H9 (cell line): ENCODE data around the gene SDK1. TPM values are rescaled to one million over a fixed set of nuclear protein-coding genes. Genes with fewer than 3 reads are reported as not detected.
"Not testable (repeated sequence)": the region's sequence is repeated elsewhere in the genome, so short reads cannot be mapped to it uniquely, and the experiment has no call there.

Experiments used
- DNase-seq: peaks from one replicate; pipeline ENCODE4 v3.0.0-alpha.2; 2017
- H2AFZ ChIP-seq: one replicate; pipeline ENCODE4 v1.6.1; 2013; ENCODE audit warnings: mild to moderate bottlenecking, low read length, control low read depth, moderate library complexity
- H2AK5ac ChIP-seq: 2 replicates; pipeline ENCODE4 v1.6.1; 2013; ENCODE audit warnings: low read length, control low read depth, mixed read lengths; ENCODE audit not compliant: insufficient read length
- H2BK120ac ChIP-seq: one replicate; pipeline ENCODE4 v1.6.1; 2013; ENCODE audit warnings: low read depth, mild to moderate bottlenecking, low read length, control low read depth, inconsistent platforms; ENCODE audit not compliant: poor library complexity, severe bottlenecking
- H2BK12ac ChIP-seq: 2 replicates; pipeline ENCODE4 v1.6.1; 2013; ENCODE audit warnings: low read length, control low read depth, mixed read lengths, low read depth; ENCODE audit not compliant: insufficient read length
- H2BK15ac ChIP-seq: 2 replicates; pipeline ENCODE4 v1.6.1; 2013; ENCODE audit warnings: low read depth, low read length, control low read depth
- H2BK20ac ChIP-seq: one replicate; pipeline ENCODE4 v1.6.1; 2013; ENCODE audit warnings: low read depth, mild to moderate bottlenecking, low read length, control low read depth, inconsistent platforms; ENCODE audit not compliant: poor library complexity, severe bottlenecking
- H2BK5ac ChIP-seq: 2 replicates; pipeline ENCODE4 v1.6.1; 2013; ENCODE audit warnings: low read length, control low read depth, mixed read lengths; ENCODE audit not compliant: insufficient read length
- H3K14ac ChIP-seq: 2 replicates; pipeline ENCODE4 v1.6.1; 2013; ENCODE audit warnings: low read length, control low read depth; ENCODE audit not compliant: insufficient read depth
- H3K18ac ChIP-seq: 2 replicates; pipeline ENCODE4 v1.6.1; 2013; ENCODE audit warnings: low read depth, mild to moderate bottlenecking, mixed read lengths, low read length, control low read depth; ENCODE audit not compliant: insufficient read length
- H3K23ac ChIP-seq: 2 replicates; pipeline ENCODE4 v1.6.1; 2013; ENCODE audit warnings: low read length, control low read depth, mixed read lengths, low read depth; ENCODE audit not compliant: insufficient read length
- H3K23me2 ChIP-seq: 2 replicates; pipeline ENCODE4 v1.6.1; 2013; ENCODE audit warnings: low read depth, mild to moderate bottlenecking, mixed read lengths, low read length, control low read depth; ENCODE audit not compliant: insufficient read length, poor library complexity, severe bottlenecking
- H3K27ac ChIP-seq: 2 replicates; pipeline ENCODE4 v1.5.1; 2013; ENCODE audit warnings: low read length, control low read depth, mixed read lengths, low read depth; ENCODE audit not compliant: insufficient read length
- H3K27me3 ChIP-seq: 2 replicates; pipeline ENCODE4 v1.6.1; 2013; ENCODE audit warnings: low read length, control low read depth, inconsistent platforms; ENCODE audit not compliant: insufficient read depth
- H3K4ac ChIP-seq: 2 replicates; pipeline ENCODE4 v1.6.1; 2013; ENCODE audit warnings: low read depth, mild to moderate bottlenecking, control low read depth, inconsistent platforms, low read length, moderate library complexity
- H3K4me1 ChIP-seq: 2 replicates; pipeline ENCODE4 v1.6.1; 2013; ENCODE audit warnings: low read length, control low read depth, inconsistent platforms; ENCODE audit not compliant: insufficient read depth
- H3K4me2 ChIP-seq: 2 replicates; pipeline ENCODE4 v1.6.1; 2013; ENCODE audit warnings: low read length, control low read depth, mixed read lengths; ENCODE audit not compliant: insufficient read length, insufficient read depth
- H3K56ac ChIP-seq: 2 replicates; pipeline ENCODE4 v1.6.1; 2013; ENCODE audit warnings: low read depth, mild to moderate bottlenecking, mixed read lengths, low read length, control low read depth; ENCODE audit not compliant: insufficient read length
- H3K79me1 ChIP-seq: 2 replicates; pipeline ENCODE4 v1.6.1; 2013; ENCODE audit warnings: low read depth, mild to moderate bottlenecking, moderate library complexity, low read length, control low read depth, inconsistent platforms; ENCODE audit not compliant: insufficient read depth, poor library complexity, severe bottlenecking
- H3K79me2 ChIP-seq: 2 replicates; pipeline ENCODE4 v1.6.1; 2013; ENCODE audit warnings: low read length, control low read depth, inconsistent platforms; ENCODE audit not compliant: insufficient read depth
- H3K9ac ChIP-seq: 2 replicates; pipeline ENCODE4 v1.6.1; 2013; ENCODE audit warnings: low read length, control low read depth, mixed read lengths; ENCODE audit not compliant: insufficient read length; ENCODE audit errors: extremely low read depth
- H3K9me3 ChIP-seq: one replicate; pipeline ENCODE4 v1.6.1; 2013; ENCODE audit warnings: low read depth, low read length, inconsistent platforms; ENCODE audit not compliant: control insufficient read depth
- H3T11ph ChIP-seq: one replicate; pipeline ENCODE4 v1.6.1; 2013; ENCODE audit warnings: mild to moderate bottlenecking, low read length, control low read depth, inconsistent platforms
- H4K20me1 ChIP-seq: one replicate; pipeline ENCODE4 v1.6.1; 2013; ENCODE audit not compliant: control insufficient read depth, insufficient read length, insufficient read depth
- H4K5ac ChIP-seq: 2 replicates; pipeline ENCODE4 v1.6.1; 2013; ENCODE audit warnings: low read depth, mild to moderate bottlenecking, mixed read lengths, low read length, control low read depth; ENCODE audit not compliant: insufficient read length
- H4K8ac ChIP-seq: replicated peaks from 2 replicates; pipeline ENCODE4 v1.6.1; 2013; ENCODE audit warnings: low read length, control low read depth, mixed read lengths, low read depth; ENCODE audit not compliant: insufficient read length
- H4K91ac ChIP-seq: 2 replicates; pipeline ENCODE4 v1.6.1; 2013; ENCODE audit warnings: low read depth, mild to moderate bottlenecking, moderate library complexity, mixed read lengths, low read length, control low read depth; ENCODE audit not compliant: insufficient read length
- H3K27ac Mint-ChIP-seq, 3 experiments: 2 replicates in 2 of 3; 3 replicates in 1 of 3; pipeline ENCODE4 v1.8.0; 2020 to 2021; ENCODE audit warnings: mixed read lengths in 3 of 3, mild to moderate bottlenecking in 1 of 3, moderate library complexity in 1 of 3
- H3K27me3 Mint-ChIP-seq: 2 replicates; pipeline ENCODE4 v1.8.0; 2021; ENCODE audit warnings: low read depth, mild to moderate bottlenecking, moderate library complexity, mixed read lengths
- H3K36me3 Mint-ChIP-seq, 3 experiments: 2 replicates in 2 of 3; 3 replicates in 1 of 3; pipeline ENCODE4 v1.8.0; 2020 to 2021; ENCODE audit warnings: low read depth in 3 of 3, mixed read lengths in 3 of 3; ENCODE audit not compliant: insufficient read depth in 1 of 3
- H3K4me1 Mint-ChIP-seq, 2 experiments: 2 replicates each; pipeline ENCODE4 v1.8.0; 2020; ENCODE audit warnings: mixed read lengths in 2 of 2
- H3K4me3 Mint-ChIP-seq, 2 experiments: 2 replicates in 1 of 2; 3 replicates in 1 of 2; pipeline ENCODE4 v1.8.0; 2020 to 2021; ENCODE audit warnings: mild to moderate bottlenecking in 2 of 2, mixed read lengths in 2 of 2, moderate library complexity in 1 of 2
- H3K9me3 Mint-ChIP-seq, 2 experiments: 2 replicates in 1 of 2; 3 replicates in 1 of 2; pipeline ENCODE4 v1.8.0; 2020; ENCODE audit warnings: mild to moderate bottlenecking in 2 of 2, mixed read lengths in 2 of 2, moderate library complexity in 1 of 2
- WGBS: extraction: QIAGEN DNeasy Blood & Tissue Kit; methylation state at CpG from one replicate; pipeline ENCODE4 v1.1.7; 2013; ENCODE audit warnings: missing lambda C conversion rate, low lambda C conversion rate, mixed read lengths; ENCODE audit not compliant: insufficient read length; ENCODE audit errors: extremely low coverage; 5-methylcytosine and 5-hydroxymethylcytosine counted together
- total RNA-seq: library from RNA; stranded (reverse); gene quantifications from 2 replicates; pipeline ENCODE4 v1.2.1, GENCODE V29; 2021
- TF ChIP-seq, protein P1 (sequence below): fragments of 200-600 bp; sonication (generic); conservative IDR thresholded peaks from 3 replicates; pipeline ENCODE4 v1.8.0; 2021; ENCODE audit warnings: antibody characterized with exemption, mild to moderate bottlenecking

The SDK1 gene
- total RNA-seq, 1 experiment from 2014 or later: 8.7 TPM

DNA sequence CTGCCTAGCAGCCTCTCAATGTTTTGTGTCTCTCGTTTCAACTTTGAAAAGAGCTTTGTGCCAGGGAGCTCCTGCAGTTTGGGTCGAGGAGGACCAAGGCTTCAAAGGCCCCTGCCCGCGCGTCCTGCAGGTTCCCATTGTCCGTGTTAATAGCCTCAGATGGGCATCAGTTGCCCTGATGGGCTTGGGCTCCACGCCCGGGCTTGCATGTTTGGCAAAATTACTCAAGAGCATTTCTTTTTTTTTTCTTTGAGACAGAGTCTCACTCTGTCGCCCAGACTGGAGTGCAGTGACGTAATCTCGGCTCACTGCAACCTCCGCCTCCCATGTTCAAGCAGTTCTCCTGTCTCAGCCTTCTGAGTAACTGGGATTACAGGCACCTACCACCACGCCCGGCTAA lies 636.6 kb downstream of the SDK1 start:
- Histone ChIP-seq H3K14ac (no peak overlapping the region), H2AK5ac (no peak overlapping the region), H4K8ac (no peak overlapping the region), H3K9me3 (no peaks in the 10 kb centered on the region), H3K23ac (no peak overlapping the region), H2BK120ac (no peak overlapping the region), H3K23me2 (no peaks in the 10 kb centered on the region), H2BK20ac (no peak overlapping the region), H4K91ac (no peak overlapping the region), H3K4me1 (no peaks in the 10 kb centered on the region), H3K4ac (no peak overlapping the region), H3K27ac (no peak overlapping the region), H3K9ac (no peak overlapping the region), H3K79me2 (no peaks in the 10 kb centered on the region), H3T11ph (no peak overlapping the region), H4K20me1 (no peaks in the 10 kb centered on the region), H2BK12ac (no peak overlapping the region), H2BK15ac (no peak overlapping the region), H2BK5ac (no peak overlapping the region), H4K5ac (no peak overlapping the region), H3K18ac (no peak overlapping the region), H3K56ac (no peak overlapping the region), H3K79me1 (no peaks in the 10 kb centered on the region), H3K4me2 (no peak overlapping the region), H2AFZ (no peak overlapping the region), H3K27me3 (no peaks in the 10 kb centered on the region)
- peaks cover 2% of the 10 kb centered on the region for H3K27me3 Mint-ChIP-seq
- no peak overlapping the region for H3K27ac Mint-ChIP-seq
- DNase-seq: no peak
- peaks cover 11 to 14% (median 12%) of the 10 kb centered on the region in 3 experiments for H3K36me3 Mint-ChIP-seq
- H3K4me3 Mint-ChIP-seq: no peak overlapping the region
- peaks cover 5 to 6% of the 10 kb centered on the region in 2 experiments; a peak in 3 of 4 replicates for H3K4me1 Mint-ChIP-seq
- no CpG with 5 or more reads among the region's 14 CpGs for WGBS
- peaks cover 16 to 18% of the 10 kb centered on the region in 2 experiments for H3K9me3 Mint-ChIP-seq
- TF ChIP-seq, protein P1, sequence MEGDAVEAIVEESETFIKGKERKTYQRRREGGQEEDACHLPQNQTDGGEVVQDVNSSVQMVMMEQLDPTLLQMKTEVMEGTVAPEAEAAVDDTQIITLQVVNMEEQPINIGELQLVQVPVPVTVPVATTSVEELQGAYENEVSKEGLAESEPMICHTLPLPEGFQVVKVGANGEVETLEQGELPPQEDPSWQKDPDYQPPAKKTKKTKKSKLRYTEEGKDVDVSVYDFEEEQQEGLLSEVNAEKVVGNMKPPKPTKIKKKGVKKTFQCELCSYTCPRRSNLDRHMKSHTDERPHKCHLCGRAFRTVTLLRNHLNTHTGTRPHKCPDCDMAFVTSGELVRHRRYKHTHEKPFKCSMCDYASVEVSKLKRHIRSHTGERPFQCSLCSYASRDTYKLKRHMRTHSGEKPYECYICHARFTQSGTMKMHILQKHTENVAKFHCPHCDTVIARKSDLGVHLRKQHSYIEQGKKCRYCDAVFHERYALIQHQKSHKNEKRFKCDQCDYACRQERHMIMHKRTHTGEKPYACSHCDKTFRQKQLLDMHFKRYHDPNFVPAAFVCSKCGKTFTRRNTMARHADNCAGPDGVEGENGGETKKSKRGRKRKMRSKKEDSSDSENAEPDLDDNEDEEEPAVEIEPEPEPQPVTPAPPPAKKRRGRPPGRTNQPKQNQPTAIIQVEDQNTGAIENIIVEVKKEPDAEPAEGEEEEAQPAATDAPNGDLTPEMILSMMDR: no peak

DNA sequence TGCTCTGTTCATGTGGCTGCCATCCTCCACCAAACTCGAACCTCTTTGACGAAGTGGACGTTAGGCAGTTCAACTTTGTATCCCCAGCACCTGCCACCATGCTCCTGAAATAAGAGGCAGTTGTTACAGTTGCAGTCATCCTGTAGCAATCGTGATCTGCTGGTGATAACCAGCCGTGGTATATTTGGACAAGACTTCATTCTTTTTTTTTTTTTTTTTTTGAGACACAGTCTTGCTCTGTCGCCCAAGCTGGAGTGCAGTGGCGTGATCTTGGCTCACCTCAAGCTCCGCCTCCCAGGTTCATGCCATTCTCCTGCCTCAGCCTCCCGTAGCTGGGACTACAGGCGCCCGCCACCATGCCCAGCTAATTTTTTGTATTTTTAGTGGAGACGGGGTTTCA lies 640.7 kb downstream of the SDK1 start:
- not testable (repeated sequence) for H3K27ac Mint-ChIP-seq, H3K9ac ChIP-seq, H2BK120ac ChIP-seq, H3K27me3 ChIP-seq, H3K4me3 Mint-ChIP-seq, H3K18ac ChIP-seq, H3K14ac ChIP-seq, H2BK15ac ChIP-seq, H3K79me2 ChIP-seq, H2AK5ac ChIP-seq, H3K27ac ChIP-seq, H4K8ac ChIP-seq, H3K9me3 ChIP-seq, H2BK20ac ChIP-seq, H4K91ac ChIP-seq, H4K20me1 ChIP-seq, H3K79me1 ChIP-seq, H2BK5ac ChIP-seq, H4K5ac ChIP-seq, H3K23me2 ChIP-seq, H2AFZ ChIP-seq, H3T11ph ChIP-seq, H3K4me2 ChIP-seq, H3K56ac ChIP-seq, H3K27me3 Mint-ChIP-seq, H3K4me1 ChIP-seq, DNase-seq, H3K36me3 Mint-ChIP-seq, H3K4ac ChIP-seq, H3K23ac ChIP-seq, H2BK12ac ChIP-seq
- Mint-ChIP-seq H3K4me1 (peaks cover 15 to 20% of the 10 kb centered on the region in 2 experiments), H3K9me3 (peaks cover 5 to 14% of the 10 kb centered on the region in 2 experiments; a peak in 3 of 5 replicates)
- no CpG with 5 or more reads among the region's 12 CpGs for WGBS
